Cardiac fibroblast (primary cell): ENCODE results near the gene GRK4.
A peak's percentile ranks its signal among the peaks of the same experiment; 100 is the strongest.

ENCODE experiments used
- DNase-seq, 2 donors: peaks; one replicate each; pipeline versions ENCODE4 v3.0.0 to v3.0.0-alpha.2; 2010; ENCODE audit warnings: low read depth in 2 of 2
- H3K4me3 ChIP-seq, 2 donors: replicated peaks in 1 of 2; 1 replicate in 1 of 2; 2 replicates in 1 of 2; pipeline ENCODE4 v1.5.1; 2011; ENCODE audit warnings: low read depth in 2 of 2, low read length in 2 of 2, mild to moderate bottlenecking in 2 of 2, moderate library complexity in 1 of 2
- CTCF ChIP-seq: IDR thresholded peaks from one replicate; pipeline ENCODE4 v1.5.1; 2011; ENCODE audit warnings: low read depth, mild to moderate bottlenecking, low read length, inconsistent platforms

Gene GRK4

GRCh38 chr4:2932321-2932950 is 30.9 kb upstream of the GRK4 start:
- H3K4me3 ChIP-seq = no peak overlapping the region
- DNase-seq = no peak
- no peak for TF ChIP-seq CTCF

GRCh38 chr4:2932951-2933565 is 30.3 kb upstream of the GRK4 start:
- no peak for TF ChIP-seq CTCF
- H3K4me3 ChIP-seq = peak overlapping the region; percentile 69 to 83
- DNase-seq = no peak

GRCh38 chr4:2933566-2934076 is 29.8 kb upstream of the GRK4 start:
- peak overlapping the region; percentile 69 to 83 for H3K4me3 ChIP-seq
- no peak for TF ChIP-seq CTCF
- DNase-seq = no peak

GRCh38 chr4:2934077-2934812 is 29.1 kb upstream of the GRK4 start:
- peak; percentile 52 to 63 for DNase-seq
- no peak for TF ChIP-seq CTCF
- peak overlapping the region; percentile 69 to 83 for H3K4me3 ChIP-seq

- peak; percentile 89 to 91 for DNase-seq
- no peak for TF ChIP-seq CTCF
- H3K4me3 ChIP-seq = peak overlapping the region; percentile 79 to 83
These were observed 28.3 kb upstream of the GRK4 start for GRCh38 chr4:2934813-2935761.
